ENCODE results near the gene SLC22A17. TPM values are rescaled to one million over a fixed set of nuclear protein-coding genes. Genes with fewer than 3 reads are reported as not detected.

SLC22A17 gene
- total and polyA plus RNA-seq, 9 of the 15 experiments (the other 6 are each of a cell fraction or from before 2014, with no cell fraction given): 0.07 to 0.09 TPM; not detected in 7

DNA sequence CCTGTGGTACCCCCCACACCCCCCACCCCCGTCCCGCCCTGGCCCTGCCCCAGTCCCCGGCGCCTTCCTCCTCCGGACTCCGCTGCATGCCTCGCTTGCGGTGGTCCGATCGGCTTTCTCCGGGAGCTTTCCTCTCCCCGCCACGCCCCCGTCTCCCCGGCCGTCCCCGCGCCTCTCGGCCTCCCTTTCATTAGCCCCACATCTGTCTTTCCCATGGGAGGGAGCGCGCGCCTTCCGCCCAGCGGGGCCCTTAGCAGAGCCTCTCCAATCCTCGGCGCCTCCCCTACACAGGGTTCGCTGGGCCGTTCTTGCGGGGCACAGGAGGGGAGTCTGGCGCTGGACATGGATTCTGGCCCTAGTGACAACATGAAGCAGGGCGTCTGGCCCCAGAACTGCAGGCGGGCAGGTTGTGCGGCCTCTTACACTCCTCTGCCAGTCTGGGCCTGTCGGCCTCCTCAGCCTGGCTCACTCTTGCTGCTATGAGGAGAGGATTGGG lies 13.8 kb upstream of the SLC22A17 start (continued):
- TF ChIP-seq HNRNPH1 (optimal IDR thresholded peaks at IDR 0.05; ENCODE audit: low read depth, low read length) (no peak), CEBPB (tag; IDR thresholded peaks at IDR 0.05) (no peak), HNRNPUL1 (IDR thresholded peaks at IDR 0.05; ENCODE audit: low read length) (no peak)

- Histone ChIP-seq H2AFZ (ENCODE audit: low read depth, low read length) (no peak overlapping the region), H3K27me3 (ENCODE audit: control insufficient read depth in 2 of 2, insufficient read depth in 2 of 2, low read length in 2 of 2) (peaks cover 10 to 38% of the 10 kb centered on the region in 2 experiments; a peak in 4 of 5 replicates), H3K9me1 (ENCODE audit: control insufficient read depth, insufficient read depth, low read length) (no peaks in the 10 kb centered on the region), H3K4me3 (no peak overlapping the region), H3K9ac (ENCODE audit: insufficient read depth in 1 of 2, low read depth in 2 of 2, low read length in 2 of 2) (no peak overlapping the region), H3K79me2 (ENCODE audit: control insufficient read depth, insufficient read depth, low read length) (no peaks in the 10 kb centered on the region), H3K9me3 (replicated peaks; ENCODE audit: control insufficient read depth, insufficient read depth, low read depth, low read length) (no peaks in the 10 kb centered on the region), H4K20me1 (replicated peaks; ENCODE audit: control insufficient read depth, insufficient read depth, low read length) (no peaks in the 10 kb centered on the region; the same call in 1 of the 2 replicates), H3K4me2 (ENCODE audit: insufficient read depth, low read length) (no peak overlapping the region), H3K36me3 (ENCODE audit: control insufficient read depth, insufficient read depth, low read length) (no peaks in the 10 kb centered on the region), H3K4me1 (replicated peaks in 1 of 2; ENCODE audit: control insufficient read depth in 2 of 2, insufficient read depth in 2 of 2, low read length in 2 of 2) (peaks cover 0 to 16% of the 10 kb centered on the region in 2 experiments; a peak in 3 of 5 replicates), H3K27ac (ENCODE audit: extremely low read depth, low read depth, low read length) (no peak overlapping the region)
- ChIA-PET CTCF (ENCODE audit: low intra/inter-chr PET ratio) (interaction anchor here (0.7 kb wide), 1 partner anchor 101 kb away, joined by 3 read pairs; no protein-coding TSS in a partner anchor), POLR2A (interaction anchor here (0.6 kb wide), 2 partner anchors 8 to 735 kb away, joined by 3 read pairs; no protein-coding TSS in a partner anchor)
- no peak; the same call in 2 of the 3 replicates for ATAC-seq
- BruUV-seq (replicated peaks): no TSS peak
- in situ Hi-C loops (cut with MboI): no loop called here
- no peak for FAIRE-seq
- intact Hi-C loops (cut with micrococcal nuclease): no loop called here
- DNase-seq (ENCODE audit: extremely low read depth in 1 of 4, low spot score in 3 of 4): peak in 1 of 4 experiments; percentile 20
- WGBS (ENCODE audit: insufficient coverage, low coverage, missing lambda C conversion rate): 20% methylated on average over 6 of the region's 51 CpGs
- TF ChIP-seq GTF2A2 (tag; IDR thresholded peaks at IDR 0.05) (no peak), ZNF134 (CRISPR knock-in tag; conservative IDR thresholded peaks at IDR 0.05) (no peak), CREB5 (CRISPR knock-in tag; IDR thresholded peaks at IDR 0.05) (no peak), U2AF2 (optimal IDR thresholded peaks at IDR 0.05; ENCODE audit: low read depth, low read length) (no peak), RBM34 (IDR thresholded peaks at IDR 0.05; ENCODE audit: borderline replicate concordance, insufficient read depth, low read length) (no peak), SIRT6 (IDR thresholded peaks at IDR 0.05; ENCODE audit: low read depth, low read length) (no peak), NBN (IDR thresholded peaks at IDR 0.05; ENCODE audit: low read depth) (no peak), NCOA2 (IDR thresholded peaks at IDR 0.05; ENCODE audit: partially characterized antibody in 2 of 2) (no peak), SIX5 (IDR thresholded peaks at IDR 0.05; ENCODE audit: borderline replicate concordance in 1 of 2, insufficient read depth in 1 of 2, low read depth in 1 of 2, low read length in 2 of 2) (no peak), PRDM10 (IDR thresholded peaks at IDR 0.05; ENCODE audit: partially characterized antibody) (no peak)
Measured at GRCh38 chr14:23365732-23366425, 13.2 kb upstream of the SLC22A17 start.
